IgD-negative memory B cell (primary cell): ENCODE data around the gene IFNA13. TPM values are rescaled to one million over a fixed set of nuclear protein-coding genes. Genes with fewer than 3 reads are reported as not detected.
A peak's percentile ranks its signal among the peaks of the same experiment; 100 is the strongest.
"Not testable (repeated sequence)": the region's sequence is repeated elsewhere in the genome, so short reads cannot be mapped to it uniquely, and the experiment has no call there.

Experiments used
- H3K27ac Mint-ChIP-seq, 3 donors: one replicate each; pipeline ENCODE4 v1.8.0; 2020 to 2022; ENCODE audit warnings: mild to moderate bottlenecking in 3 of 3, mixed read lengths in 3 of 3, moderate library complexity in 1 of 3
- H3K27me3 Mint-ChIP-seq: one replicate; pipeline ENCODE4 v1.8.0; 2021; ENCODE audit warnings: mixed read lengths
- H3K36me3 Mint-ChIP-seq: one replicate; pipeline ENCODE4 v1.8.0; 2020; ENCODE audit warnings: mild to moderate bottlenecking, mixed read lengths
- H3K4me1 Mint-ChIP-seq, 3 donors: one replicate each; pipeline ENCODE4 v1.8.0; 2020 to 2022; ENCODE audit warnings: mixed read lengths in 3 of 3, mild to moderate bottlenecking in 1 of 3
- H3K4me3 Mint-ChIP-seq, 4 donors: one replicate each; pipeline ENCODE4 v1.8.0; 2020 to 2022; ENCODE audit warnings: mild to moderate bottlenecking in 4 of 4, mixed read lengths in 4 of 4, moderate library complexity in 3 of 4
- H3K9me3 Mint-ChIP-seq, 3 donors: one replicate each; pipeline ENCODE4 v1.8.0; 2020 to 2021; ENCODE audit warnings: mixed read lengths in 3 of 3, mild to moderate bottlenecking in 1 of 3
- polyA plus RNA-seq: library from polyadenylated mRNA; unstranded; fragments of 300-500 nt; fragmentation: Illumina TruSeq; gene quantifications from one replicate; pipeline ENCODE4 v1.2.3, GENCODE V29; 2021

IFNA13 gene
- polyA plus RNA-seq, 1 donor from 2014 or later: not detected

DNA sequence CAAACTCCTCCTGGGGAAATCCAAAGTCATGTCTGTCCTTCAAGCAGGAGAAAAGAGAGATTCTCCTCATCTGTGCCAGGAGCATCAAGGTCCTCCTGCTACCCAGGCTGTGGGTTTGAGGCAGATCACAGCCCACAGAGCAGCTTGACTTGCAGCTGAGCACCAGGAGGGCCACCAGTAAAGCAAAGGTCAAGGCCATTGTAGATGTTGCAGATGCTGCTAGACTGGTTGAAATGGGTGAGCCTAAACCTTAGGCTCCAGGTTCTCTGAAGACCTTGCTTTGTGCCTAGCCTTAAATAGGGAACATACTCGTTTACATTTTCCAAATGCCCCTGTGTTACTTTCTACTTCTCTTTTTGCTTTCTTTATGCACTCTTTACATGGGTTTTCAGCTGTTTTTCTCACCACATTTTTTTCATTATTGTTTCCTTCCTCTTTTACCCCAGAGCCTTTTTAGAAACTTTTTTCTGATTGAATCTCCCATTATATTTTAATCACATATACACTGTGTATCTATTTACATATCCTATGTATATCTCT is 17.3 kb upstream of the IFNA13 start, which contains the start of gene IFNA2:
Gene IFNA2, minus strand, starts transcription at position 268 of the 540 bp plus-strand sequence. Its CDS starts 69 bp downstream, at position 199.
- Mint-ChIP-seq H3K36me3 (peaks cover 3% of the 10 kb centered on the region), H3K27me3 (peaks cover 28% of the 10 kb centered on the region), H3K9me3 (peaks cover 0 to 3% (median 0%) of the 10 kb centered on the region in 3 donors), H3K27ac (peak within 1 kb of the TSS; percentile 31 to 64 (median 41)), H3K4me3 (peak within 1 kb of the TSS in 3 of 4 donors; percentile 5 to 19 (median 10)), H3K4me1 (peaks cover 14 to 29% (median 29%) of the 10 kb centered on the region in 3 donors)

DNA sequence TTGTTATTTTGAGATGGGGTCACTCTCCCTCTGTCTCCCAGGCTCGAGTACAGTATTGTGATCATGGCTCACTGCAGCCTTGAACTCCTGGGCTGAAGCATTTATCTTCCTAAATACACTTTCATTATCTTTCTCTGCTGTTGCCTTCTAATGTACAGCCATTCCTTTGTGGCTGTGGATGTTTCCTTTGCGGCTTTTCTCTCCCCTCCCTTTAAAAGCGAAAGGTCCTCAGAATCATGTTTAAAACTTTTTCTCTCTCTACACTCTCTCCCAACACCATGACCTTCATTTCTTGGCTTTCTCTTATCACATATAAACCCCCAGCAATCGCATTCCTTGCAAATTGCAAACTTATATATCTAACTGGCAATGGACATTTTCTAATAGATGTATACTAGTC is 15.8 kb upstream of the IFNA13 start:
- Mint-ChIP-seq H3K9me3 (peaks cover 0 to 3% (median 0%) of the 10 kb centered on the region in 3 donors), H3K36me3 (peaks cover 3% of the 10 kb centered on the region), H3K27ac (peak overlapping the region in 1 of 3 donors; percentile 30), H3K27me3 (peaks cover 18% of the 10 kb centered on the region), H3K4me3 (peak overlapping the region in 1 of 4 donors; percentile 27), H3K4me1 (peaks cover 14 to 29% (median 26%) of the 10 kb centered on the region in 3 donors)

DNA sequence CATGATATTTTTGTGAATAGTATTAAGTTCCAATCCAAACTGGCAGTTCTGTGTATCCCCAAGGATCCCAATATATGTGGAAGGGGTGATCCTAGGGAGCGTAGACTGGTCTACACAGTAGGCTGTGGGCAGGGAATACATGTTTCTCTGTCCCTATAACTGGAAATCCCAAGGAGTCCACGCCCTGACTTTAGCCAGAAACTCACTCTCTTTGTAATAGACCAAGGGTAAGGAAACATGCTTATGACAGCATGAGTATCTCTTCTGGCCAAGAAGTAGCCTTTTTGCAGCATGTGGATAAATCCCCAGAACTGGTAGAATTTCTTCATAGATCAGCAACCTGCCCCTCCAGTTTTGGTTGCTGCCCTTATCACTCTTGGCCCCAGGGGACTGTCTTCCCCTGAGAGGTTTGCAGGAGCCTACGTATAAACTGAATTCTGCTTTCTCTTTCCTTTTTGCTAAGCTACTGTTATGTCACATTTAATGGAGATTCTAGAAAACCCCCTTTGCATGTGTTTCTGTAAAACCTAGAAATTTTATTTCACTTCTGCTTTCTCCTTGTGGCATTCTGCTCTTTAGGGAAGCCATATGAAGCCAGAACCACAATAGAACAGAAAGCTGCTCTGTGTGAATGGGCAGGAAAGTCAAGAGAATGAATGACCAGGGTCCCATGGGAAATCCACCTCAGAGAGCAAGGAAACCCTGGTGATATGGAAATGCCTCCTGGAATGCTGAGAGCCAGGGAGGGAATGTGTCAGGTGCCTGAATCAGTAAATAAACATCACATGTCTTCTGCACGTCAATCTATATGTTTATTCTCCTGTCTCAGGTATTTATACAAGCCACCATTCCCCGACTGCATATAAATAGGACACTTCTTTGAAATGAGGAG is 13.8 kb upstream of the IFNA13 start:
- Mint-ChIP-seq H3K4me1 (peaks cover 14 to 29% (median 21%) of the 10 kb centered on the region in 3 donors), H3K9me3 (peaks cover 0 to 3% (median 0%) of the 10 kb centered on the region in 3 donors), H3K27me3 (peaks cover 16% of the 10 kb centered on the region), H3K36me3 (no peaks in the 10 kb centered on the region), H3K27ac (peak overlapping the region; percentile 37 to 82 (median 80)), H3K4me3 (peak overlapping the region in 3 of 4 donors; percentile 4 to 65 (median 58))

DNA sequence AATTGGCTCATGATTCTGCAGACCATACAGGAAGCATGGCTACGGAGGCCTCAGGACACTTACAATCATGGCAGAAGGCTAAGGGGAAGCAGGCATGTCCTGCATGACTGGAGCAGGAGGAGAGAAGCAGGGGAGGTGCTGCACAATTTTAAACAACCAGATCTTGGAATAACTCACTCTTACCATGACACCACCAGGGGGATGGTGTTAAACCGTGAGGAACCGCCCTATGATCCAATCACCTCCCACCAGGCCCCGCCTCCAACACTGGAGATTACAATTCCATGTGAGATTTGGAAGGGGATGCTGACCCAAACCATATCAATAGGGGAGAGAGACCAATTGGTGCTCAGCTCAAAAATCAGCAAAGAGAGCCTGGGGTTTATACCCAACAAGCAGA is 3.6 kb upstream of the IFNA13 start:
- not testable (repeated sequence) for H3K4me3 Mint-ChIP-seq, H3K4me1 Mint-ChIP-seq, H3K36me3 Mint-ChIP-seq, H3K9me3 Mint-ChIP-seq, H3K27ac Mint-ChIP-seq
- H3K27me3 Mint-ChIP-seq: peaks cover 13% of the 10 kb centered on the region

DNA sequence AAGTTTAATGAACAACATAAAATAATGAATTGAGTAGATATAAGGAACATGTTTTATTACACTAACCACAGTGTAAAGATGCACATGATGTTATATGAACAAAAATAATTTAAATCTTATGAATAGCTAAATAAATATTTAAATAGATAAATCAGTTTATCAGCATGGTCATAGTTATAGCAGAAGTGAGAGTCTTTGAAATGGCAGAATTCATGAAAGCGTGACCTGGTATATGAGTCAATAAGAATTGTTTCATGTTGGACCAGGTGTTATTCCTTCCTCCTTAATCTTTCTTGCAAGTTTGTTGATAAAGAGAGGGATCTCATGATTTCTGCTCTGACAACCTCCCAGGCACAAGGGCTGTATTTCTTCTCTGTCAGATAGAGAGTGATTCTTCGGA is 688 bp downstream of the IFNA13 start:
- not testable (repeated sequence) for H3K4me3 Mint-ChIP-seq, H3K36me3 Mint-ChIP-seq, H3K4me1 Mint-ChIP-seq, H3K9me3 Mint-ChIP-seq
- H3K27ac Mint-ChIP-seq: peak overlapping the region in 1 of 3 donors; percentile 43
- peaks cover 13% of the 10 kb centered on the region for H3K27me3 Mint-ChIP-seq

DNA sequence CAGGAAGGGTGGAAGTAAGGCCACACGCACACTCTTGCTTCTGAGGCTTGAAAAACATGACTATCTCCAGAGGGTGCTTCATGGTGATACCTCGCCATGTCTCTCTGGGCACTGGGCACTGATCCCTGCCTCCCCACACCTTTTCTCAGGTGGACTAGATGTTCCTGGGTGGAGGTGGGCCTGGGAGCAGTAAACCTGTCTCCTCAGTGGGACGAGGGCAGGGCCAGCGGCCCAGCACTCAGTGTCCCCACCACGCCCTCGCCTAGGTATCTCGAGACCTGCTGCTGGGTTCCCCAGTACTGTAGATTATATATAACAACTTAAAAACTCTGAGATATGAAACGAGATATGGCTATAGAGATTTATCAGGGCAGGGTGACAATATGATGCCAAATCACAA is 5.6 kb downstream of the IFNA13 start:
- no peaks in the 10 kb centered on the region for H3K9me3 Mint-ChIP-seq
- H3K27ac Mint-ChIP-seq: no peak overlapping the region
- peaks cover 13% of the 10 kb centered on the region for H3K27me3 Mint-ChIP-seq
- peaks cover 9 to 20% (median 19%) of the 10 kb centered on the region in 3 donors for H3K4me1 Mint-ChIP-seq
- no peak overlapping the region for H3K4me3 Mint-ChIP-seq
- peaks cover 2% of the 10 kb centered on the region for H3K36me3 Mint-ChIP-seq

DNA sequence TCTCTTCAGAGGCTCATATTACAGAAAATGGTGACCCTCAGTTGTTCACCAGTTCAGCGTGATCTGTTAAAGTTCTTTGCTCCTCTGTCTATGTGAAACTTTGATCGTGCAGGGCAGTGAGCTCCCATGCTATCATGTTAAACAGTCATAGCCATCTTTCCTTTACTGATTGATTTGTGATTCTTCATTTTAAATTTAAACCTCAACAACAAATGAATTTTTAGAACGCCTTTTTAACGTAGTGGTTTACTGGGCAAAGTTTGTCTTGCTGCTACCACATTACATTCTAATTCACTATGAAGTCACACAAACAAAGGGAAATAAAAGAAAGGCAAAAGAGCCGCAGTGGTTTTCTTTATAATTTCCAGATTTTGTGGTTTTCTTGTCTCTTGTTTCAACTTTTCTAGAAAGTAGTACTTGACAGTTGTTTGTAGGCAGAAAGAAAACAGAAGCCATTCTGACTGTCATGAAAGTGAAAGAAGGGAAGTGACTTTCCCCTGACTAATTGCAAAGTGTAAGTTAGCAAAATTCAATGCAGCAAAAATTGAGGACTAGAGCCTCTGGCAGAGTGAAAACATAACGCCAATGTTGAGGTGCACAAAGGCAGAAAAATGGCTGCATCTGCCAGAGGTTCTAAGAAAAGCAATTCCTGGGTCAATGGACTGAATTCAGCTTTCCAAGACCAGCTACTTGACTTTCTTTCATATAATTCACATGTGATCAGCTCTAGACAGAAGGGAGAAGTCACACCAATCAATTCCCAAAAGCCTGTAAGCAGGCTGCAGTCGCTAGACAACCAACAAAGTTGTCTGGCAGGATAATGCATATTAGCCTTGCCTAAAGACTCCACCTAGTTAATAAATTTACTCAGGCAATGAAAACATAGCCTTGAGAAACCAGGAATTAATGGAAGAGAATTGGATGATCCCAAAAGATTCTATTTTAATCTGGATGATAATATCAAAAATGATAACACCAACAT is 10.1 kb downstream of the IFNA13 start:
- H3K9me3 Mint-ChIP-seq: peaks cover 0 to 6% (median 1%) of the 10 kb centered on the region in 3 donors
- peaks cover 8% of the 10 kb centered on the region for H3K27me3 Mint-ChIP-seq
- peak overlapping the region in 2 of 4 donors; percentile 38 to 58 for H3K4me3 Mint-ChIP-seq
- H3K36me3 Mint-ChIP-seq: peaks cover 7% of the 10 kb centered on the region
- H3K27ac Mint-ChIP-seq: peak overlapping the region in 1 of 3 donors; percentile 80
- H3K4me1 Mint-ChIP-seq: peaks cover 8 to 15% (median 14%) of the 10 kb centered on the region in 3 donors

DNA sequence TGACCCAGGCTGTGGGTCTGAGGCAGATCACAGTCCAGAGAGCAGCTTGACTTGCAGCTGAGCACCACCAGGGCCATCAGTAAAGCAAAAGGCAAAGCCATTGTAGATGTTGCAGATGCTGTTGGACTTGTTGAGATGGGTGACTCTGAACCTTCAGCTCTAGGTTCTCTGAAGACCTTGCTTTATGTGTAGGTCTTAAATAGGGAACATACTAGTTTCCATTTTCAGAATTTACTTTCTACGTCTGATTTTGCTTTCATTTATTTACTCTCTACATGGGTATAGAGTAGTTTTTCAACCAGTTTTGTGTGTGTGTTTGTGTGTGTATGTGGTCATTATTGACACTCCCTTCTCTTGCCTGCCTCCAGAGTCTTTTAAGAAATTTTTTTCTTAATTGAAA is 17.1 kb downstream of the IFNA13 start, which contains the start of gene IFNA6:
Gene IFNA6, minus strand, starts transcription at position 101 of the 400 bp plus-strand sequence. Its CDS starts 0 bp downstream, at position 101.
- peaks cover 25% of the 10 kb centered on the region for H3K27me3 Mint-ChIP-seq
- no peak within 1 kb of the TSS for H3K4me3 Mint-ChIP-seq
- H3K9me3 Mint-ChIP-seq: peaks cover 1 to 6% (median 4%) of the 10 kb centered on the region in 3 donors
- H3K27ac Mint-ChIP-seq: no peak within 1 kb of the TSS
- peaks cover 5% of the 10 kb centered on the region for H3K36me3 Mint-ChIP-seq
- H3K4me1 Mint-ChIP-seq: no peaks in the 10 kb centered on the region

DNA sequence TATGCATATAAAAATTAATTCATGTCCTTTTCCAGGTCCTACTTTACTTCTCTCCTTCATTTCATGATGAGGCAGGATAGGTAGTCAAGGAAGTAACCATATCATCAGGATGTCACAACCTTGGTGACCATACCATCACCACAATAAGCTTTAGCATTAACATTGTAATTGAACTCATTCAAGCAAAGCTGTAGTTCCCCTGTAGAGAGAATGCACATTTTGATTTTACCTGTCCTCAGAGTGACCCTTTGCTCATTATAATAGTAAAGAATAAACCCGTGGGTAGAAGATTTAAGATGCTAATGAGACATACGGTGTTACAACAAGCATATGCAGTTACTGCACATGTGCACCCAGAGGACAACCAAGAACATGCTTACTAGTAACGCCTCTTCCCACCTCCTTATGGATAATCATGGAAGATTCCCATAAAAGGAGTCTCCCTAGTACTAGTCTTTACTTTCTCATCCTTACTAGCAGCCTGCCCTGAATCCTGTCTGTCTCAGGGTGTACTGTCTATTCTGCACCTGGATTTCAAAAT is 19.4 kb downstream of the IFNA13 start:
- H3K36me3 Mint-ChIP-seq: no peaks in the 10 kb centered on the region
- peaks cover 35% of the 10 kb centered on the region for H3K27me3 Mint-ChIP-seq
- no peak overlapping the region for H3K27ac Mint-ChIP-seq
- H3K4me1 Mint-ChIP-seq: peaks cover 0 to 5% (median 4%) of the 10 kb centered on the region in 3 donors
- H3K4me3 Mint-ChIP-seq: no peak overlapping the region
- H3K9me3 Mint-ChIP-seq: peaks cover 0 to 5% (median 4%) of the 10 kb centered on the region in 3 donors

DNA sequence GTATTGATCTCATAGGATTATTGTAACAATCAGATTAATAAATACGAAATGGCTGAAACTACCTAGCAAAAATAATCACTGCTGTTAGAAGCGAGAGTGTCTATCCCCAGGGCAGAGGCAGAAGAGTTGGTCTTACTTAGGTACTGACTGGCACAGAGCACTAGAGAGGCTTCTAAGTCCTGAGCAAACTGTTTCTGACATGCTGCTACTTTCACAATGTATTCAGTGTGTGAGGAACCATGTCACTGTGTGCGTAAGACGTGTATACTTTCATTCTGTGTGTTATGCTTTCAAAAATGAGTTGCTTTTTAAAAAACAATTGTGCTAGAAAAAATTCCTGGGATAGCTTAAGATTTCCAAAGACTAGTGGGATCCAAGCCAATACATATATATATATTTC is 27.1 kb downstream of the IFNA13 start:
- Mint-ChIP-seq H3K27ac (no peak overlapping the region), H3K4me3 (no peak overlapping the region), H3K27me3 (peaks cover 36% of the 10 kb centered on the region), H3K36me3 (no peaks in the 10 kb centered on the region), H3K9me3 (peaks cover 0 to 4% (median 2%) of the 10 kb centered on the region in 3 donors), H3K4me1 (peaks cover 2 to 9% (median 8%) of the 10 kb centered on the region in 3 donors)

DNA sequence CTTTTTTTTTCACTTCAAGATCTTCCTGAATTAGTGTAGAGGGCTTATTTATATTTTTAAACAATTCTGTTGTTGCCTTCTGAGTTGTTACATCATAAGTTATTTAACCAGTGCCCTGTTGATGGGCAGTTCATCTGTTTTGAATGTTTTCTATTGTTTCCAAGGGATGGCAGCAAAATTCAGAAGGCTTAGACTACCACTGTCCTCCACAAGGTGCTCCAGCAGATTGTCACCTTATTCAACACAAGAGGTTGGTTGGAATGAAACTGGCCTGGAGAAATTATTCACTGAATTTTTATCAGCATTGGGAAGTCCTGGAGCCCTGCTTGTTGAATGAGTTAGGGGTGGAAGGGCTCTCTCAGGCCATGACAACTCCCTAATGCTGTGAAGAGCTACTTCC is 31.4 kb downstream of the IFNA13 start:
- no peaks in the 10 kb centered on the region for H3K36me3 Mint-ChIP-seq
- H3K27me3 Mint-ChIP-seq: peaks cover 6% of the 10 kb centered on the region
- H3K9me3 Mint-ChIP-seq: no peaks in the 10 kb centered on the region
- peak overlapping the region in 3 of 4 donors; percentile 65 to 98 (median 97) for H3K4me3 Mint-ChIP-seq
- H3K4me1 Mint-ChIP-seq: peaks cover 31 to 41% (median 33%) of the 10 kb centered on the region in 3 donors
- H3K27ac Mint-ChIP-seq: peak overlapping the region; percentile 7 to 91 (median 85)

DNA sequence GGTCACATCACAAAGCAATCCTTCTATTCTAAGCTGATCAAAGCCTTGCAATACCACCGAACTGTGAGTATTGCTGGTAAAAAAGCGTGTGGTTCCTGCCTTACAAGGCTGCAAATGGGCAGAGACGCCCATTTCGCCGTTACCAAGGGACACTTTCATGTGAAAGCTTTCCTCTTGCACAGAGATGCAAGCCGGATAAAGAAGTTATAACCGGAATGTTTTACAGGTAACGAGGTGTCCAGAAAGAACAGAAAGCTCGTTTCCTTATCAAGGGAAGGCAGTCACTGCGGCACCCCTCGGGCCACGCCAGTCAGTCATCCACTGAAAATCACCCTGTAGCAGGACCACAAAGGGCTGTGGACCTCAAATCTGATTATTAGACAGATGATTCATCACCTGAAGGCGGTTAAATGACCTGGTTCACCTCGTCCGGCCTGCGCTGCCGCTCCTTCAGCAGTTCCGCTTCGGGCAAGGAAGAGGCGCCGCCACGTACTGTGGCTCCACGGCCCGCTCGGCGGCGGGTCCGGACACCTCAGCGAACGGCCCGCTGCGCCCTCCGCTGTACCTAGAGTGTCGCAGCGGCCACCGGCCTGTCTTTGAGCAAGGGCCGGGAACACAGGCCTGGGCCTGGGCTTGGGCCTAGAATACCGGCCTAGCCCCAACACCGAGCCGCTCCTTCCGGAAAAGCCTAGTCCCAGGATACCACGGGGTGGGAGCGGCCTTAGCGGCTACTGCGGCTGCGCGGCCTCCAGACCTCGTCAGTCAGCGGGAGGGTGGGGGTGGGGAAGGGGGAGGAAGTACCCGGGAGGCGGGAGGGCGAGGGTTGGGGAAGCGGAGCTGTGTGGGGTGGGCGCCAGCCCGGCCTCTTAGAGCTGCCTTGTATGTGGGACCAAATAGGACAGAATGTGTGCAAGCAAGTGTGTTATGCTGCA is 32.9 kb downstream of the IFNA13 start, which contains the start of gene KLHL9:
Gene KLHL9, minus strand, starts transcription at position 704 of the 932 bp plus-strand sequence. Its CDS starts 545 bp downstream, at position 159.
- Mint-ChIP-seq H3K27ac (peak within 1 kb of the TSS; percentile 85 to 91 (median 91)), H3K9me3 (no peaks in the 10 kb centered on the region), H3K4me1 (peaks cover 35 to 47% (median 40%) of the 10 kb centered on the region in 3 donors), H3K36me3 (peaks cover 1% of the 10 kb centered on the region), H3K27me3 (peaks cover 1% of the 10 kb centered on the region), H3K4me3 (peak within 1 kb of the TSS; percentile 92 to 98 (median 97))

DNA sequence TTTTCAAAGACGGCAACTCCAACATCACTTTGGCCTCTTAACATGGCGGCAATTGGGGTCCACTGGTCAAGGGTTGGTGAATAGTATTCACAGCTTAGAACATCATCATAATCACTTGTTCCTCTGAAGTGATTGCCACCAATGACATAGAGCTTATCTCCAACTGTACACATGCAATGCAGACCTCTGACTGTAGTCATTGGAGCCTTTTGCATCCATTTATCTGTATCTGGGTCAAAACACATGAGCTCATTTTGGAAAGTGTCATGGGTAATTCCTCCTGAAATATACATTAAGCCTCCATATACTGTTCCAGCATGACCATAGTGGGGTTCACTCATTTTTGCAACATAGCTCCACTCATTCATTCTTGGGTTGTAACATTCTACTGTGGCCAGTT is 34.6 kb downstream of the IFNA13 start:
- Mint-ChIP-seq H3K4me3 (peak overlapping the region; percentile 58 to 98 (median 94)), H3K27ac (peak overlapping the region in 2 of 3 donors; percentile 42 to 80), H3K27me3 (no peaks in the 10 kb centered on the region), H3K4me1 (peaks cover 41 to 47% (median 44%) of the 10 kb centered on the region in 3 donors), H3K9me3 (no peaks in the 10 kb centered on the region), H3K36me3 (peaks cover 1% of the 10 kb centered on the region)
